Activated CD8-positive, alpha-beta memory T cell treated with anti-CD3 and anti-CD28 coated beads for 48 hours (primary cell): ENCODE results near the gene SERPINH1.
A peak's percentile ranks its signal among the peaks of the same experiment; 100 is the strongest.

Experiments used
- DNase-seq, 3 experiments: peaks; one replicate each; pipeline ENCODE4 v3.0.0-alpha.2; 2020; ENCODE audit warnings: low read depth in 2 of 3, low spot score in 2 of 3

Gene SERPINH1

GRCh38 chr11:75562048-75562835 is at the start of gene SERPINH1:
Gene SERPINH1, plus strand, starts transcription at chr11:75562253. Its CDS starts 4,097 bp downstream, at chr11:75566350.
- DNase-seq: peak; percentile 46 to 60 (median 58)

DNA sequence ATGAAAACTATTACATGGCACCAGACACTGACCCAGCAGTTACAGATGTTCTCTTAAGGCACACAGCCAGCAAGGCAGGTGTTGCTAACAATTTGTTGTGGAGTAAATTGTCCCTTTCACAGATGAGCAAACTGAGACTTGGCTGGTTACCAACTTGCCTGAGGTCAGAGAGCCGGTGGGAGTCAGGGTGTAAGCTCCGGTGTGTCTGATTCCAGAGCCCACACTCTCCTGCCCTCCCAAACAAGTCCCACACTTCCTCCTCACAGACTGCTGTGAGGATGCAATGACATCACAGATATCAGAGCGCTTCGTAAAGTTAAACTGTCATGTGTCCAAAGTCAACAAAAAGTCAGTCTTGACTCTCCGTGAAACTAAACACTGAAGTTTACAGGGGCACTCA is 48.8 kb upstream of the SERPINH1 start:
- DNase-seq: no peak

- no peak for DNase-seq
These were observed 47.5 kb upstream of the SERPINH1 start for GRCh38 chr11:75514596-75514995.

DNA sequence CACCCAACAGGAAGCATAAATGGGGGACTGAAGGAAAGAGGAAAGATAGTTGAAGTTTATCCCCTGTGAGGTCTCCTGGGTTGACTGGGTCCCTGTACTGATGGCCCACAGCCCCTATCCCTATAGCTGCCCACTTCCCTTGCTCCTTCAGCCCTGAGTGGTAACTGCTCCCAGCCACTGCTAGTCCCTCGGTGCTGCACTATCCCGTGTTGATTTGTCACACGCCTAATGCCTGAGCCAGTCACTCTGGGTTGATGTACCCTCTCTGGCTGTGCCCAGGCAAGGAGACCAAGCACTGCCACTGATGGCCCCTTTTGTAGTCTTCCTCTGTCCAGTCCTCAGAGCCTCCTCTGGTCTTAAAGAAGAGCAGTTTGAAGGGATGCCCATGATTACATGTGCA is 45.9 kb upstream of the SERPINH1 start:
- DNase-seq: no peak

- no peak for DNase-seq
These were observed 45.2 kb upstream of the SERPINH1 start for GRCh38 chr11:75516886-75517285.

GRCh38 chr11:75518204-75518549 is 43.9 kb upstream of the SERPINH1 start:
- no peak for DNase-seq

DNA sequence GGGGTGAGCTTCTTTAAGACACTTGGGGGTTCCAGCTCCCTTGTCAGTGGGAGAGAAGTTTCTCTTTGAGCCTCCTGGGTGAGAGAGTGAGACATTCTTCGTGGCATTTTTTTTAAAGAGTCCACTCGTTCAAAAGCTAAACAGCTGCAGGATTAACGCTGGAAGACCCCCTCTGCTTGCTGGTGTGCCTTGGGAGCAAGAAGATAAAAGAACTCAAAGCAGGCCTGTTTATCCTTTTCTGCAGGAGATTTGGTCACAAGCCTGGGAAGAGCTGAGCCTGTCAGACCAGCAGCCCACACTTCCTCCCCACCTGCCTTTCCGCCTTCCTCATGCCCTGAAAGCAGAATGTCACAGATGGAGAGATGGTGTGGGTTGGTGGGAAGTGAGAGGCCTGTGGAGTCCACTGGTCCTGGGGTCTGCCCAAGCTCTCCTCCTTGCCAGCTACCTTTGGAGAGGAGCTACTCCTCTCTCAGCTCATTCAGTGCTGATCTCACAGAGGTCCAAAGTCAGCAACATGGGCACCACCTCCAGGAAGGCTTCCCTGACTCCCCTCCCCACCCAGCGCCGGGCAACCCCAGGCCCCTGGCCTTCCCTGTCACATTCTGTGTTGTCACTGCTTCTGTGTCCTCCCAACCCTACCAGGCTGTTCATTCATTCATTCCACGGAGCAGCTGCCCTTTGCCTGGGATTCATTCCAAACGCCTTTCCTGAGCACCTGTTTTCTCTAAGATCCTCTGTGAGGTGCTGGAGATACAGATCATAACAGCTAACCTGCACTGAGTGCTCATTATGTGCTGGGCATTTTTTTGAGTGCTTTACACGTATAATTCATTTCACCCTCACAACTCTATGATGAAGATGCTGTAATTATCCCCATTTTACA is 43.0 kb upstream of the SERPINH1 start:
- no peak for DNase-seq

DNA sequence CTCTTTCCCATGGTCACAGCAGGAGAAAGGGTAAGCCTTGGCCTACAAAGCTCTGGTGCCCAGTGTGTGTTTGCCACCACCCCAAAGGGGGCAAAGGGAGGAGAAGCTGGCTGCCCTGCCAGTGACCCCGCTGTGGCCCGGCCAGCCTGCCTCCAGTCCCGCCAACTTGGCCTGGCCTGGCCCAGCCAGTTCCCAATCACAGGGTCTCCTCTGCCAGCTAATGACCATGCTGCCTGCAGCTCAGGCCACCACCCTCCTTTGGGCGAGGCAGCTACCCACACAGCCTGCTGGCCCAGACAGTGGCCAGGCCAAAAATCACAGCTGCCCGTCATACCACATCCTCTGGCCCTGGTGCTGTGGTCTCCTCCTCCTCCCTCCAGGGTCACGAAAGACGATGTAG is 41.4 kb upstream of the SERPINH1 start:
- no peak for DNase-seq

- no peak for DNase-seq
These were observed 39.6 kb upstream of the SERPINH1 start for GRCh38 chr11:75522286-75523044.

DNA sequence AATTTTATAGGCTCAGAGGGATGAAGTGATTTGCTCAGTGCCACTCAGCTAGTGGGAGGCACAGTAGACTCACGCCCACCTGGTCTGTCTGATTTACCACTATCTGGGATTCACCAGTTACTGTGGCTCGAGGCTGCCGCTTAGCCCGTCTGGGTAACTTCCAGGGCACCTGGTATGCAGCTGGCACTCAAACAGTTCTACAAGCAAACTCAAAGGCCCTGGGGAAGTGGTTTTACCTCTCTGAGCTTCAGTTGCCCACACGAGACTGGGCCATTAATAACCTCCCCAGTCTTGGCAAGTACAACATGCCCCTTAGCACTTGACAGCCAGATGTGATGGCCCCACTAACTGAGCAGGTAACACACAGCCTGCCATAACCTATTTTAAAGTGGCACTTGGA is 38.9 kb upstream of the SERPINH1 start:
- no peak for DNase-seq

DNA sequence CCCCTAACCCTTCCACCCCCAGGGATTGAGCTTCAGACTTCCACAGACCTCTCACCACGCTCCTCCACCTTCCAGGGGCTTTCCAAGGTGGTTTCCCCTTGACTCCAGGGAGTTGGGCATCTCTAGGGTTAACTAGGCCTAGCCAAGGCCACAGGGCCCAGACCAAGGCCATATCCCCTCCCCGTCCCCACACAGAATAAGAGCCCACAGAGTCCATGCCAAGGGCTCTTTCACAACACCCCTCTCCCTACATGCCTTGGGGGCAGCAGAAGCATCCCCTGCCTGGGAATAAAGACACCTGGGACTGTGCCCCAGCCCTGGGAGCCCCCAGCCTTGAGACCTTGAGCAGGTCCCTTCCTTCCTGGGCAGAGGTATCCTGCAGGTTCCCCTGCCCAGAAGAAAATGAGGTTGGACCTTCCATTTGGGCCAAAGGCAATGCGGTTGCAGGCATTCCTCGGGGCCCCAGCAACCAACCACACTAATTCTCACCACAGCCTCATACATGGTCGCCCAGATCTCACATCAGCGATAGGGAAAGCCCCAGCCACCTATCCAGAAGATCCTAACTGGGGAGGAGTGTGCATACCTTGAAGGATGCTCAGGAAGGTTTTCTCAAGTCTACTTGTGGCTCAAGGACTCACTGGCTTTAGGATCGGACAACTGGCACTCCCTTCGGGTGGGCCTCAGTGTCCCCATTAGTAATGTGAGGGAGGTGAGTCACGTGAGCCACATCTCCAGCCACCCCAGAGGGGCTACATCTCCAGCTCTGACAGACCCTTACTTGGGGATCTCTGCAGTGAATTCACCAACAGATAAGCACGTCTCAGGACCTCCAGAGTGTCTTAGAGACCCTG is 38.0 kb upstream of the SERPINH1 start:
- no peak for DNase-seq

DNA sequence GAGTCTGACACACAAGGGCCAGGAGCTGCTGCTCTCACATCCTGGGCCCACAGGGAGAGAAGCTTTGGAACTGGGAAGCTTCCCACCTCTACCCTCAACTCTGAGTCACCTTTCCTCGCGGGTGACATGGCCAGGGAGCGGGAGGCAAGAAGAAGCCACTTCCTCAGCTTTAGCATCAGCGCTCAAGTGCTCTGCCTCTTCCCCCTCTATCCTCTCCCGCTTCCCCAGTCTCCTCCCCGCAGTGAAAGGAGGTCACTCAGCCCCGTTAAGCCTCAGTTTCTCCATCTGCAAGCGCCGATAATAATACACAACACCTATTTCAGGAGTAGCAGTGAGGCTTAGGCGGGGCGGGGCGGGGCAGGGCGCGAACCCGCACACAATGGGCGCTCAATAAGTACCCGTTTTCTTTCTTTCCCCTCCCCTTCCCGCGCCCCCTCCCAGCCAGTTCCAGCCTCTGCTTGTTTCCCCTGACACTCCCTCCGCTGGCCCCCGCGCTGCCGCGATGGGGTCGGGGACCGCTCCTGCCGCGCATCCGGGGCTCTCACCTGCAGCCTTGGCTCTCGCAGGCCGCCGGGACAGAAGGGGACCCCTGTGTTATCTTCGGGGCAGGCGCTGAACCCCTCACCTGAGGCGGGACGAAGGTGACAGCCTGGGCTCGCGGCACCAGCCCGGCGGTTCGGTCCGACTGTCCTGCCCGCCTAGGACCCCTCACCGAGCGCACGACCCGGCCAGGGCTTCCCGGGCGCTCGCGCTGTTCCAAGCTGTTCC is 37.2 kb upstream of the SERPINH1 start:
- DNase-seq: no peak

- peak; percentile 61 to 70 (median 65) for DNase-seq
These were observed 36.4 kb upstream of the SERPINH1 start, which contains the start of gene GDPD5 for GRCh38 chr11:75525433-75526191. Gene GDPD5, minus strand, starts transcription at chr11:75525941. Its CDS starts 48,206 bp downstream, at chr11:75477735.

DNA sequence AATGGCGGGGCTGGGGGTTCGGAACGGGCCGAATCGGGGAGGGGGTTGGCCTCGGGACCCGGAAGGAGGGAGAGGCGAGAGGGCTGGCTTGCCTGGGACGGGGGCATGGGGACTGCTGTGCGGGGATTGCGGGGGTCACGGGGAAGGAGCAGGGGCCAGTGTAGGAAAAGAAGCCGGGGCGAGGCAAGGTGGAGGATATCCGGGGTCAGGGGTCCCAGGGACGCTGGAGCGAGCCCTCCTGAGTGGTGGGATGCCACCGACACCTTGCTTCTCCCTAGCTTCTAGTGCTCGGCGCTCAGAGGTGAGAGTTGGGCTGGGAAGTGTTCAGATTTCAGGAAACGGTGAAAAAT is 35.9 kb upstream of the SERPINH1 start:
- DNase-seq: no peak

- DNase-seq: no peak
These were observed 34.9 kb upstream of the SERPINH1 start for GRCh38 chr11:75527130-75527529.

DNA sequence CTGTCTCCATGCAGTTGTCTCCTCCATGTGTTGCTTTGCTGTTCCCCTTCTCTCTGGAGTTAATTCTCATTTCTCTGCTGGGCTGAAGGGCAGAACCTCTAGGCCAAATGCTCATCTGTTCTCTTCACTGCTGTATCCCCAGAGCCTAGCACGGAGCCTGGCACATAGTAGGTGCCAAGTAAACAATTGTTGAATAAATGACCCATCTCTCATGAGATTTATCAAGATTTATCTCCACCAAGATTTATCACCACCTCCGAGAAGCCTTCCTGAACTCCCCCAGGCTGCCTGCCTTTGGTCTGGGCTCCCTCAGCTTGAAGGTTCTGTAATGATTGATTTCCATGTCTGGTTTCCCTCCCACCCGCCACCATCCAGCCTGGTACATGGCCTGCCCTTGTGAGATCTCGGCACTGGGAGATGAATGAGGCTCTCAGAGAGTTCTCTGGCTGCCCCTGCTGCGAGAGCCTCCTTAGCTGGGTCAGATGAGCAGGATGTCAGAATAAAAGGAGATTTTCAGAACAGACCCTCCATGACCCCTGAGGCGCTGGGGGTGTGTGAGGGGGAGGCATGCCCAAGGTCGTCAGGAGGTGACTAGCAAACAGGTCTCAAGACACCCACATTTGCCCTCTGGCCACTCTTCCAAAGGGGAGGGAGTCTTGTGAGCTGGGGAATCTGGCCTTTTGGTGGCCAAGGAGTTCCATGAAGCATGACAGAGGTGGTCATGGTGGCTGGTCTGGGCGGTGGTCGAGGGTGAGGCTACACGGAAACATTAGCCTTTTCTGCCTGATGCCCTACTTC is 33.9 kb upstream of the SERPINH1 start:
- DNase-seq: no peak

GRCh38 chr11:75530577-75530976 is 31.5 kb upstream of the SERPINH1 start:
- no peak for DNase-seq

GRCh38 chr11:75531325-75531724 is 30.7 kb upstream of the SERPINH1 start:
- no peak for DNase-seq
